DMS 273 treated with DMSO at 0.1 percent for 48 hours (cell line): ENCODE results near the gene GNPTAB.
"Not testable (repeated sequence)": the region's sequence is repeated elsewhere in the genome, so short reads cannot be mapped to it uniquely, and the experiment has no call there.

Experiments
- DNase-seq: peaks from one replicate; lab custom pipeline; 2025; lab: John Stamatoyannopoulos, UW

The GNPTAB gene

DNA sequence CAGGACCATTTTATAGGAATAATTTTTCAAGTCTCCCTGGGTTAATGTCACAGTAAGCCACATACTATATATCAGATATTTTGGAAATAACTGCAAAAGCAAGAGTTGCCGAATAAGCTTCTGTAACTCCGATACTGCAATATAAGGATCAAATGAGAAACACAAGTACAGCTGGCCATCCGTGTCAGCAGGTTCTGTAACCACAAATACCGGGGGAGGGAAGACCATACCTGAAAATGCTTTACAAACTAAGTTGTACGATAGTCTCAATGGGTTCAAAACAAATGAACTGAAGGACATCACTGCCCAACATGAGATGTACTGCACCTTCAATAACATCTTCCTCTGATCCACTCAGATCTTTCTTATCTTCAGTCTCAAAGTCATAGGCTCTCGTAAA lies 93.3 kb downstream of the GNPTAB start:
- no peak for DNase-seq

DNA sequence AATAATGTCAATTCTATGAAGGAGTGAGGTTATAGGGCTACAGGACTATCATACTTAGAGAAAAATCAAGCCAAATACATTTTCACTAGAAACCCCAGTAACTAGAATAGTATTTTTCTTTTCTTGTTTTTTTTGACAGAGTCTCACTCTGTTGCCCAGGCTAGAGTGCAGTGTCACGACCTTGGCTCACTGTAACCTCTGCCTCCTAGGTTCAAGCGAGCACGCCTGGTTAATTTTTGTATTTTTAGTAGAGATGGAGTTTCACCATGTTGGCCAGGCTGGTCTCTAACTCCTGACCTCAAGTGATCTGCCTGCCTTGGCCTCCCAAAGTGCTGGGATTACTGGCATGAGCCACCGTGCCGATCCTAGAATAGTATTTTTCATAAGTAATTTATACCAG lies 96.3 kb downstream of the GNPTAB start:
- DNase-seq = not testable (repeated sequence)

DNA sequence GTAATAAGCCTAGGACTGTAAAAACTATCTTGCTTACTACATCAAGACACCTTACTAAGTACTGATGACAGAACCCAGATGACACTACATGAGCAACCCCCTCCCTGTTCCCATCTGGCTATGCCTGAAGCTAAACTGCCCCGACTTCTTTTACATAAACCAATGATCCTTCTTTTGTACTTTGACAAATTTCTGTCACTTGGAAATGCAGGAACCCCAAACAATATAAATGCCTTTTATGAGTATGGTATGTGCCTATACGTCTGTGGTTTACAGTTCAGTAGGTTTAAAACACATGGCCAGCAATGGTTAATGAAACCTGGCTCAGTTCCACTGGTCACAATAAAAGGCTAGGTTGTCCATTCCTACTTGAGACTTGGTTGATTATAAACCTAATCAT lies 97.6 kb downstream of the GNPTAB start:
- DNase-seq = no peak

DNA sequence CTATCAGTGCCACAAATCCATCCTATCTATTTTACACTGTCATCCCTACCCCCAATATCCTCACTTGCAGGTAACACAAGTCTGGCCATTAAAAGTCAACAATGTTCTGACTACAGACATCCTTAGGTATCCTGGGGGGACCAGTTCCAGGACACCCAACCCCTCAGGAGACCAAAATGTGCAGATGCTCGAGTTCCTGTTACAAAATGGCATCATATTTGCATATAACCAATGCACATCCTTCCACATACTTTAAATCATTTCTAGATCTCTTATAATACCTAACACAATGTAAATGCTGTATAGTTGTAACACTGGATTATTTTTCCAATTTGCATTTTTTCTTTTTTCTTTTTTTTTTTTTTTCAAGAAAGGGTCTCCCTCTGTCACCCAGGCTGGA lies 98.4 kb downstream of the GNPTAB start:
- DNase-seq = no peak

DNA sequence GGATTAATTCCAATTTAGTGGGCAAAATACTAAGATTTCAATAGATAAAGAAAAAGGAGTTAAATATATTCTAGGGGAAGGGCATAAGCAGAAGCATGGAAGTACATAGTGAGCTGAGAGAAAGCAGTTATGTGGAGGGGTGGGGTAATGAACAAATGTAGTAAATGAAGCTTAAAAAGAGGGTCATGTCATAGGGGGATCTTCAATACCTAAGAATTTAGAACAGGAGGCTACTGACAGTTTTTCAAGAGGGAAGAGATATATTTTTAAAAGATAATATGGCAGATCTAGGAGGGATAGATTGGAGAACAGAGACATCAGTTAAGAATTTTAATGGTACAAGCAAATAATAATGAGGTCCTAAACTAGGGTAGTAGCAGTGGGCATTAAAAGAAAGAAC lies 100.9 kb downstream of the GNPTAB start:
- no peak for DNase-seq

DNA sequence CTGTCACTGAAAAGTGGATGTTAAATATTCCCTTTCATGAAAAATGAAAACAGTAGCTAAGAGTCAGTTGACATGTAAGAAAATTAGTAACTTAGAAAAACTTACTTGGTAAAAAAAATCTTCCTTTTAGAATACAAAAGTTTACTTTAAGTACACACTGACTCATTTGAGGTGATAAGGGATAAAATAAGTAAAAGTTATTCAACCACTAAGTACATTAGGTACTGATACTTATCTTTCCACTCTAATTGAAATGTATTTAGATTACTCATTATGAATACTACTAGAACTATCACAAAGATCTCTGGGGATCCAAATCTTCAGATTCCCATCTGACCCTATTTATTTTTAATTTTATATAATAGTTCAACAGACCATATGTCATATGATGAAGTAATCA lies 103.7 kb downstream of the GNPTAB start:
- DNase-seq = no peak

DNA sequence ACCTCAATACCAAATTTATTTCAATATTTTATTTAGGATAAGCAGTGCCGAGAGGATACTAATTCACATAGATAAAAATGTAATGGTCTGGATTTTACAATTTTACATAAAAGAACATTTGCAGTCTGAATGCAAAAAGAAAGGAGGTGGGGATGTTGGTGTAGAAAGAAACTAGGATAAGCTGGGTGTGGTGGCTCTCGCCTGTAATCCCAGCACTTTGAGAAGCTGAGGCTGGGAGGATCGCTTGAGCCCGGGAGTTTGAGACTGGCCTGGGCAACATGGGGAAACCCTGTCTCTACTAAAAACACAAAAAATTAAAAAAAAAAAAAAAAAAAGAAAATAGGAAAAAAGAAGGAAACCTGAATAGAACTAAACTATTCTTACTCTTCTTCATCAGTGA lies 108.4 kb downstream of the GNPTAB start:
- no peak for DNase-seq

DNA sequence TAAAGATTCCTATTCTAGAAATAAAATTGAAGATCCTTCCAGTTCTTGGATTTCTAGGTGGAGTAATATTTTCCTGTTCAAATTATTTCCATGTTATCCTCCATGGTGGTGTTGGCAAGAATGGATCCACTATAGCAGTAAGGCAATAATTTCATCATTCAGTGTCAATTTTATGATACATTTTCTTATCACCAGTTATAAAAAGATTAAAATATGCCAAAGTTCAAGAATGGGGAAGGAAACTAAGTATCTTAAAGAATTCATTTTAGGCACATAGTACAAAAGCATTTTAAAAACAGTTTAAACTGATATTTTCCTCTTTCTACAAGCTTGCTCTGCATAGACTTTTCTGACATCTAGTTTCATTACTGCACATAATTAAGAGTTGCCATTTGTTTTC lies 110.6 kb downstream of the GNPTAB start:
- DNase-seq = no peak

DNA sequence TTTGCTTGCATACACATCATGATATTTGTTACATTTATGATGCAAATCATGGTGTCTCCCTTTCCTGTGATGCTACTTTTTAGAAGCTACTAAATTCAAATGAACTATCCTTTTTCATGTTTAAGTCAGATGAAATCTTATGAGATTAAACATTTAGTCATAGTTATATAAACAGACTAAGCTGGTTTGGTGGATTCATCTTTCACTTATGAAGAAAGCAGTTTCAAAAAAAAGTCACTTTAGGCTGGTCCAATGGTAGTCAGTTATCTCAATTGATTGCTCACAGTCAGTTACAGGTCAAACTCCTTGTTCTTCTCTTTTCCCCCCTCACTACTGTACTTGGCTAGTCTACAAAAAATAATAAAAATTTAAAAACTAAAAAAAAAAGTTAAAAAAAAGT lies 111.2 kb downstream of the GNPTAB start:
- no peak for DNase-seq

DNA sequence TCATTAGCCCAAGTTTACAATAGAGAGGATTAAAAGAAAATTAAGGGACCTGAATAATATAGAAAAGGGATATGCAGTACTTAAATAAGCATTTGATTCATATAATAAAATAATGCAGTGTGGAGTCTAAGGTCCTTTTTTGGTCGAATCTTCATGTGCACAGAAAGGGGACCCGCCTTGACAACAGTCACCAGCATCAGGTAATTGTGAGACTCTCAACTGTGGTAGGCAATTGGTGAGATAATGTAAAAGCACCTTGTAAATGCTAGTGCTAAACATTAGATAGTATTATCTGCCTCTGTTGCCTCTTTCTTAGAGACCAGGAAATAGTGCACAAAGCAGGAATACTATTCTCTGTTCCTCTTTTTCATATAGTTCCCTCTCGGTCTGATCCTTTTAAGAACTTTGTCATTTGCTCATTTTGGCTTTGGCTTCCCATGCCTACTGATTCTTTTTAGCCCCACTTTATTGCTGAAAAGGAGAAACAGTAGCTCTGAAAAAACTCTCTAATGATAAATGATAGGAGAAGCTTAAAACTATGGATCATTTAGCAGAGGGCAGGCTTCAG lies 115.8 kb downstream of the GNPTAB start:
- DNase-seq = no peak

DNA sequence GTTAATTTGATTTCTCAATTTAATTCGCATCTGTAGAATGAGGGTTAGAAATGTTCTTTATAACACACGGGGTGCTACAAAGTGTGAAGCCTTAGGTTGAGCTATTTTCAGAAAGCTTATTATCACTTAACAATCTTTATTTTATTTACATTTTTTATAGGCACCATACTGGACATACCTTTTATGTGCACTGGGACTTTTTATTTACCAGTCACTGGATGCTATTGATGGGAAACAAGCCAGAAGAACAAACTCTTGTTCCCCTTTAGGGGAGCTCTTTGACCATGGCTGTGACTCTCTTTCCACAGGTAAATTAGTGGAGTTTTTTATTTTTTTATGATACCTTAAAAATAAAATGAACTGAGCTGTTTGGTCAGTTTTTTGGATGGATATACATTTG lies 116.8 kb downstream of the GNPTAB start:
- DNase-seq = no peak

DNA sequence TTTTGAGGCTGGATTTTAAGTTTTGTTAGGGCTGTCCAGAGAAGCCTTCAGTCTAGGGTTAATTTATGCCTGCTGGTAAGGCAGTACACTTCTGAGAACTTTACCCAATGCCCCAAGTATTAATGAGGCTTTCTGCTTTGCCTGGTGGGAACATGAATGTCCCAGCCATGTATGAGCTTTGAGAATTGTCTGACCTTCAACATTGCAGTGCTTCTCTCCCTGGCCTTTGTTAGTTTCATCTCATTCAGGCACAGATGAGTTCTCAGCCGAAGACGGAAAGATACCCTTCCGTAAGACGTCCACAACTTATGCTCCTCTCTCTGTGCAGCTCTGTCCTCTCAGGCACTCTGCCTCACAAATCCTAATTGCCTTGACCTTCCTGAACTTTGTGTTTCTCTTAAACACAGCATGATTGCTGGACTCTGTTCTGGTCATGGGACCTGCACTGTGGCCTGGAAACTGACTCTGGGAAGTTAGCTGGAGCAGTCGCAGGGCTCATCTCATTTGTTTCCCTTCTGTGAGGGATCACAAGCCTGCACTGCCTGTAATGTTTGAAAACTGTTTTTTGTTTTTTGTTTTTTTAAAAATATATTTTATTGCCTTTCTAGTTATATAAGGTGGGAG lies 117.6 kb downstream of the GNPTAB start:
- no peak for DNase-seq

DNA sequence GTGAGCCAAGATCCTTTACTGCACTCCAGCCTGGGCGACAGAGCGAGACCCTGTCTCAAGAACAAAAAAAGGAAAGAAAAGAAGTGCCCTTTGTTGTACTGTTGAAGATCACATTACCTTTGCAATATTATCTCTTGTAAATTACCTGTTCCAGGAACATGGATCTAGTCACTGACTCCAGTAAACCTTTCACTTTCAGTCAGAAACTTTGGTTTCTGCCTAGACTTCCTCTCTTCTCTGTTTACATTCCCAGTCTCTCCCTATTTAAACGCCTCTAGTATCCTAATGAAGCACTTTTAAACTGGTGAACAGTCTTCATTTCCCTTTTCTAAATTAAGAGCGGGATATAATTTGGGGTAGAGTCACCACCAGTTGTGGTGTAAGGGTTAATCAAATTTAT lies 120.5 kb downstream of the GNPTAB start:
- DNase-seq = no peak

DNA sequence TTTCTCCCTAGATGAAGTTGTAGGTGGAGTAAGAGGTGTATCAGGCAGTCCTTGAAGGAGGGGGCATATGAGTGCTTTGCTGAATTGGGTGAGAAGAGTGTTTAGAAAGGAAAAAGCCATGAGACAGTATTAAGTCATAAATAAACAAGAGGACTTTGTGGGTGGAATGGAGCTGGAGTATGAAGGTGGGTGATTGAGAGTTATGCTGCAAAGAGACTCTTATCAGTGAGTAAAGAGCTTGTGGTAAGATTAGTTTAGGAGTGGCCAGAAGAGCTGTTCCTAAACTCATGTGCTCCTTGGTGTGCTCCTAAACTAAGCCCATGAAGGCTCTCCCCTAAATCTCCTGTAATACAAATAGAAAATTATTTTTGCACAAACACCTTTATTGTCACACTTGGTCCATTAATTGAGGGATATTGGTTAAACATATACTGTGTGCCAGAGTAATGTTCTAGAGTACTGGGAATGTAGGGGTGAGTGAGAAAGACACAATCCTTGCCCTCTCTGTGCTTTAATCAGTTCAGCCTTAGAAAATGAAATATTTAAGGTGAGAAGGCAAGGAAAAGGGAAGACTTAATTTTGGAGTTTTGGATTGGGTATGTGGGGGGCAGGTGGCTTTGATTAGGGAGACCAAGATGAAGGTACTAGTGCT lies 123.5 kb downstream of the GNPTAB start:
- DNase-seq = no peak

DNA sequence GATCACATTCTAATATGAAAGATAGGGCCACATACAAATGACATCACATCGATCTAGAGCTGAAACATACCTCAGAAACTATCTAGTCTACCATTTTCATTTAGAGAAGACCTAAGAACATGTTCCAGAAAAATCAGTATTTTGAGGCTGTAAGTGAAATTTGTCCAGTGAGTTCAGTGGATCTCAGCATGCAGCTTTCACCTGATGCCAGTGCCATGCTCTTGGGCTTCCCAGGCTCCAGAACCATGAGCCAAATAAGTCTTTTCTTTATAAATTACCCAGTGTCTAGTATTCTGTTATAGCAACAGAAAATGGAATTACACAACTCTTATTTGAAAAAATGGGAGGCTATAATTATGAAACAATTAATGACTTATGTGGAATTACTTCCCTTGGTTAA lies 124.4 kb downstream of the GNPTAB start:
- no peak for DNase-seq

DNA sequence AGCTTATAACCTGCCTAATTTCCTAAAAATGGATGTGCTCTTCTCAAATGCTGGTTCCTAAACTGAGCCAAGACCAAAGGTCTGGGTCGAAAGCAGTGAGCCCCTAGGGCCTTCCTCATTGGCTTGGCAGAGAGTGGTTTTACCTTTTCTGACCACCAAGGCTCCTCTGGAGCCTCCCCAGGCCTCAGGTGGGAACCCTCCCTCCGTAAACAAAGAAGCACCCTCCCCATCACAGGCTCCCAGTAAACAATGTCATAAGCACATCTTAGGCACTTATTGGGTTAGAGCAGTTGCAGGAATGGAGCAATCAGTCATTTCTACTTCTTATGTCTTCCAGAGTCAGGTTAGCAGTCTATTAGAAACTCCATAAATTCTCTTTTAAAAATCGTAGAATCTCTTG lies 127.3 kb downstream of the GNPTAB start:
- no peak for DNase-seq

DNA sequence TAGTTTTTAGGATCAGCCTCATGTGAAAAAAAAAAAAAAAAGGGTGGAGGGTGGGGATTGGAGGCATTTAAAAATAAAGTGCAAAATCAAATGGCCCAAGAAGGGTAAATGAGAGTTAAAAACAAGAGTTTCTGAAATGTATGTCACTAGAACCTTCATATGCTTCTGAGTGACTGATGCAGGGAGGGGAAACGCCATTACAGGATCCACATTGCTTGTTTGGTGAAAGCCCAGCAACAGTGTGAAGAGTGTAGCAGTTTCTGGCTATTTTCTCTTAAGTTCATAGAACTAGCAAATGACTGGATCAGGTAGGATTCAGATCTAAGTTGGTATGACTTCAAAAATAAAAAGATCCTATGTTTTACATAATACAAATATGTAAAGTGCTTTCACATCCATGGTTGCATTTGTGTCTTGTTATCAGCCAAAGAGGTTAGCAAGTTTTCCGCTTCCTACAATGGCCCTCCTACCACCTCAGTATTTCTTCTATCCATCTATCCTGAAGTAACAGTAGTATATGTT lies 130.4 kb downstream of the GNPTAB start:
- DNase-seq = no peak

DNA sequence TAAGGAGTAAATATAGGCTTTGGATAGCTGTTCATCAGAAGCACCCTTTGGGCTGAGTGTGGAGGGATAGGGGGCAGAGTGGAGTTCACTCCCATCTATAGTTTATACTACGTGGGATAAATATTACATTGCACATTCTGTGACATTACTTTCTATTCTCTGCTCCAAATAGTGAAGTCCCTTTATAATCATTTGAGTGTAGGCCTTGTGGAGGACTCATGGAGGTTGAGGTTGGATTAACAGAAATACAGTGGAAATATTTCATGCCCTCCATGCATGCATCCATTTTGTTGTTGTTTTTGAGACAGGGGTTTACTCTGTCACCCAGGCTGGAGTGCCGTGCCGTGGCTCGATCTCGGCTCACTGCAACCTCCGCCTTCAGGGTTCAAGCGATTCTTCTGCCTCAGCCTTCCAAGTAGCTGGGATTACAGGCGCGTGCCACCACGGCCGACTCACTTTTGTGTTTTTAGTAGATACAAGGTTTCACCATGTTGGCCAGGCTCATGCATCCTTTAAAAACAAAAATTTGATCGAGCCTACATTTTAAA lies 131.9 kb downstream of the GNPTAB start:
- DNase-seq = no peak

DNA sequence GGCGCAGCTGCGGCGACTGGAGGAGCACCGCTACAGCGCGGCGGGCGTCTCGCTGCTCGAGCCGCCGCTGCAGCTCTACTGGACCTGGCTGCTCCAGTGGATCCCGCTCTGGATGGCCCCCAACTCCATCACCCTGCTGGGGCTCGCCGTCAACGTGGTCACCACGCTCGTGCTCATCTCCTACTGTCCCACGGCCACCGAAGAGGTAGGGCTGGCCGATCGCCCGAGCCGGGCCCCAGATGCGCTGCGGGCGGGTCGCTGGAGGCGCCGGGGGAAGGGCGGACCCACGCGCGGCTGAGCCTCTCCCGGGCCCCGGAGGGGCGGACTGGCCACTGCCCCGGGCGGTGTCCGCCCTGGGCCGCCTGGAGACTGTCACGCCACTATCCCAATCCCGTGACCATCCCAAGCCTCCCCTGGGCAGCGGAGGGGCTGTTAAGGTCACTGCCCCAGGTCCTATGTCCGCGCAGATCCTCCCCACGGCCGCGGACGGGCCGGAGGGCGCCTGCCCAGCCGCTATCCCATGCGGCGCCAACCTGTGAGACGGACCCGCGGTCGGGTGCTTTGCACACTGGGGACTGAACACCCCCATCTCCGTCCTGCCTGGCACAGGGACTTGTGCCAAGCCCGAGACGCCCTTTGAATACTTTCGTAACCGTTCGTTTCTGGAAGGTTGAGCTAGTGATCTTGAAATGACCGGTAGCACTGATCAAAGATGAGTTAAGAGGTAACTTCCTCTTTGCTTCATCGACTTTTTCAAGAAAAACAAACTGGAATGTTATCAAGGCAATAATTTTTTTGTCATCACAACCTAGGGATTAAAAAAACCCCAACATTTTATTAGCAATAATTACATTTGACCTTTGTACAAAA lies 132.6 kb downstream of the GNPTAB start:
- peak; percentile 2 for DNase-seq

DNA sequence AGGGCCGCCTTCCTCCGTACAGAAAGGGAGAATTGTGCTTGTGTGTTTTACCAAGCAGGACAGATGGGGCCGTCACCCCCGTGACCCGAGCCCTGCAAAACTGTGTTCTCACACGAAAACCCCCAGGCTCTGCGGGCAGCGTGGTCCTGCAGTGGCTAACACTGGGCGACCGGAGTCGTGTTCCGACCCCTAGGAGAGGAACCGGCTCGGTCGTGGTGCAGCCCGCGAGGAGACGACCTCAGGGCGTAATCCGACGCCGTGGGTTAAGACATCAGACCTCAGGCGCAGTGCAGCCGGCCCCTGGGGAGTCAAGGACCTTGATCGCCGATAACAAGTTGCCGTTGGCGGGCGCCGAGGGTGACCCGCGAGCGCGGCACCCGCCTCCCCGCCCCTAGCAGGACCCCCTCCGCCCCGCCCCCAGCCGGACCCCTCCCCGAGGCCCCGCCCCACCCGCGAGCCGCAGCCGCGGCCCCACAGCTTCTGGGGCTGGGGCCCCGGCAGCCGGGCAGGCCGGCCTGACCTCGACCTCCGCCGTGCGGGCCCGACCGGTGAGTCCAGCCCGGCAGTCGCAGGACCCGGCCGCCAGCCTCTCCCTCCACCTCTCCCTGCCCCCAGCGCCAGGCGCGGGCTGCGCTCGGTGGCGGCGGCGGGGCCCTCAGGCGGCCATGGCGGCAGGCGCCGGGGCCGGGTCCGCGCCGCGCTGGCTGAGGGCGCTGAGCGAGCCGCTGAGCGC lies 133.4 kb downstream of the GNPTAB start, which contains the start of gene CHPT1:
Gene CHPT1 (plus strand): TSS at position 444 of the 733 bp plus-strand sequence. CDS start 222 bp downstream, at position 666.
- DNase-seq = peak; percentile 7
